Heart left ventricle (tissue), 16 donors: ENCODE measurements around the gene AMBN. TPM values are rescaled to one million over a fixed set of nuclear protein-coding genes. Genes with fewer than 3 reads are reported as not detected.

Experiments
- ATAC-seq, 4 donors: fragments of 200-7000 bp; cut with Tn5 transposase; one replicate each; pipeline ENCODE4 v1.9.1; 2020 to 2022; ENCODE audit warnings: moderate library complexity in 4 of 4, mild to moderate bottlenecking in 3 of 4, moderate number of reproducible peaks in 1 of 4
- DNase-seq, 5 donors: peaks; one replicate each; pipeline ENCODE4 v3.0.0-alpha.2; 2020
- H3K27ac ChIP-seq, 12 donors: fragments of 200-600 bp; sonication (generic) in 4 of 12; one replicate each; pipeline versions ENCODE4 v1.5.0 to v1.8.0; 2016 to 2022; ENCODE audit warnings: mild to moderate bottlenecking in 2 of 12
- H3K27me3 ChIP-seq, 9 donors: fragments of 200-600 bp; sonication (generic) in 2 of 9; one replicate each; pipeline versions ENCODE4 v1.5.1 to v1.8.0; 2016 to 2022; ENCODE audit warnings: mild to moderate bottlenecking in 3 of 9
- H3K36me3 ChIP-seq, 9 donors: fragments of 200-600 bp; sonication (generic) in 2 of 9; one replicate each; pipeline versions ENCODE4 v1.5.0 to v1.8.0; 2018 to 2022; ENCODE audit warnings: mild to moderate bottlenecking in 2 of 9
- H3K4me1 ChIP-seq, 12 donors: fragments of 200-600 bp; sonication (generic) in 4 of 12; one replicate each; pipeline versions ENCODE4 v1.5.0 to v1.8.0; 2016 to 2022; ENCODE audit warnings: mild to moderate bottlenecking in 3 of 12
- H3K4me3 ChIP-seq, 12 donors: fragments of 200-600 bp; sonication (generic) in 4 of 12; one replicate each; pipeline versions ENCODE4 v1.5.0 to v1.8.0; 2017 to 2022; ENCODE audit warnings: mild to moderate bottlenecking in 9 of 12, moderate library complexity in 4 of 12
- H3K9me3 ChIP-seq, 12 donors: fragments of 200-600 bp; sonication (generic) in 4 of 12; one replicate each; pipeline versions ENCODE4 v1.5.0 to v1.8.0; 2016 to 2022; ENCODE audit warnings: mild to moderate bottlenecking in 1 of 12
- POLR2A ChIP-seq, 2 donors: fragments of 450-650 bp; IDR thresholded peaks; one replicate each; pipeline ENCODE4 v1.6.1; 2017; ENCODE audit warnings: antibody characterized with exemption in 2 of 2, mild to moderate bottlenecking in 2 of 2, moderate library complexity in 2 of 2
- WGBS, 4 donors: extraction: QIAGEN DNeasy Blood & Tissue Kit in 2 of 4; methylation state at CpG; one replicate each; pipeline versions ENCODE4 v1.1.5 to v1.1.7; 2013 to 2018; 5-methylcytosine and 5-hydroxymethylcytosine counted together
- intact Hi-C, 10 donors: fragments of 100-400 bp; cut with DNase I; formaldehyde crosslinking; loops; one replicate each; pipeline versions ENCODE4 v1.11.1 to v1.14.2; 2022
- polyA plus RNA-seq, 2 donors: library from polyadenylated mRNA; stranded (reverse); fragments of 200-250 nt; gene quantifications; one replicate each; pipeline ENCODE4 v1.2.3, GENCODE V29; 2013
- total RNA-seq, 9 donors: library from RNA; depleted of rRNA in 2 of 9; stranded (reverse); fragments of >200 nt in 2 of 9; fragmentation: NEBNext Ultra II Directional in 3 of 9; extraction: Animal tissue kit (Norgen Biotek cat#: 25700) in 3 of 9; gene quantifications; one replicate each; pipeline versions ENCODE4 v1.1.0 to v1.2.4, GENCODE V29; 2016 to 2023
- TF ChIP-seq, protein P1 (sequence below), 12 donors: fragments of 200-600 bp; sonication (generic) in 4 of 12; IDR thresholded peaks; one replicate each; pipeline versions ENCODE4 v1.5.0 to v1.8.0; 2018 to 2022; ENCODE audit warnings: antibody characterized with exemption in 12 of 12, mild to moderate bottlenecking in 5 of 12
- donor health status: ischemic (EF 13 %, LVEDD 7.1; RV severe dilation, severe dysfunction).
- donor health status: healthy with polysubstance abuse.
- donor health status: DM: no; HTN: yes; CAD: no.
- donor health status: DM: no; HTN: no; CAD: no.
- donor health status: ischemic (EF 25% LVEDD 6.9; RV normal size, moderate dysfunction).
- donor health status: ischemic (EF 25% LVEDD 5.7; RV mildly dilated, moderate dysfunction).
- donor health status: healthy.
- donor health status: DM: yes; HTN: yes; CAD: no.
- donor health status: ischemic (EF 35%, LVEDD 5.7; RV mildly dilated, moderate dysfunction).
- donor health status: nonischemic (EF 11% LVEDD 7.7; RV severe dilation, severe dysfunction).
- donor health status: DM: yes; HTN: yes; CAD: no.
- donor health status: PGD.
- donor health status: ischemic (EF 29% LVEDD 5.4; RV normal size, mild dysfunction).
- donor health status: nonischemic (EF 23%, LVEDD 6.1; RV moderate dilation, normal function).

AMBN gene
- total and polyA plus RNA-seq, 11 donors, result not detected

DNA sequence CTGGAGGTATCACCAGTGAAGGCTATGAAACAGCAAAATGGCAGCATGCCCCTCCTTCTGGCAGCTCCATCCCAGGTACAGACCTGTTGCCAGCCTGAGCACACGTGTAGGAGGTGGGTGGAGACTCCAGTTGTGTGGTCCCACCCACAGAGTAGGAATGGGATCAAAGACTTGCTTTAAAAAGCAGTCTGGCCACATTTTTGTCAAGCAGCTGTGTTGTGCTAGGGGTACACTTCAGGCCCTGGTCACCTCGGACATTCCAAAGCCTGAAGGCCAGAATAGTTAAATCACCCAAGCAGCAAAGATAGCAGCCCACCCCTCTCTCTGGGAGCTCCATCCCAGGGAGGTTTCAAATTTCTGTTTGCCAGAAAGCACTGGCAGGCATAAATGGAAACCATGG is 20.3 kb upstream of the AMBN start:
- H3K27me3 ChIP-seq, result peaks cover 0 to 5% (median 0%) of the 10 kb centered on the region in 9 donors
- no peak overlapping the region for H3K27ac ChIP-seq
- H3K4me3 ChIP-seq, result no peak overlapping the region
- H3K9me3 ChIP-seq, result peaks cover 0 to 8% (median 0%) of the 10 kb centered on the region in 12 donors
- intact Hi-C loops, result no loop called here
- H3K36me3 ChIP-seq, result no peaks in the 10 kb centered on the region
- ATAC-seq (no peak), DNase-seq (no peak)
- no peak for TF ChIP-seq POLR2A (IDR thresholded peaks at IDR 0.05)
- TF ChIP-seq, protein P1, sequence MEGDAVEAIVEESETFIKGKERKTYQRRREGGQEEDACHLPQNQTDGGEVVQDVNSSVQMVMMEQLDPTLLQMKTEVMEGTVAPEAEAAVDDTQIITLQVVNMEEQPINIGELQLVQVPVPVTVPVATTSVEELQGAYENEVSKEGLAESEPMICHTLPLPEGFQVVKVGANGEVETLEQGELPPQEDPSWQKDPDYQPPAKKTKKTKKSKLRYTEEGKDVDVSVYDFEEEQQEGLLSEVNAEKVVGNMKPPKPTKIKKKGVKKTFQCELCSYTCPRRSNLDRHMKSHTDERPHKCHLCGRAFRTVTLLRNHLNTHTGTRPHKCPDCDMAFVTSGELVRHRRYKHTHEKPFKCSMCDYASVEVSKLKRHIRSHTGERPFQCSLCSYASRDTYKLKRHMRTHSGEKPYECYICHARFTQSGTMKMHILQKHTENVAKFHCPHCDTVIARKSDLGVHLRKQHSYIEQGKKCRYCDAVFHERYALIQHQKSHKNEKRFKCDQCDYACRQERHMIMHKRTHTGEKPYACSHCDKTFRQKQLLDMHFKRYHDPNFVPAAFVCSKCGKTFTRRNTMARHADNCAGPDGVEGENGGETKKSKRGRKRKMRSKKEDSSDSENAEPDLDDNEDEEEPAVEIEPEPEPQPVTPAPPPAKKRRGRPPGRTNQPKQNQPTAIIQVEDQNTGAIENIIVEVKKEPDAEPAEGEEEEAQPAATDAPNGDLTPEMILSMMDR (IDR thresholded peaks at IDR 0.05), result no peak
- no peaks in the 10 kb centered on the region for H3K4me1 ChIP-seq
- WGBS, 4 donors, result 32 to 46% (median 43%) methylated on average over 2 of the region's 2 CpGs

GRCh38 chr4:70575964-70576363 is 16.1 kb upstream of the AMBN start:
- Histone ChIP-seq H3K27ac (no peak overlapping the region), H3K4me3 (no peak overlapping the region), H3K36me3 (no peaks in the 10 kb centered on the region), H3K27me3 (peaks cover 0 to 5% (median 0%) of the 10 kb centered on the region in 9 donors), H3K9me3 (peaks cover 0 to 7% (median 0%) of the 10 kb centered on the region in 12 donors), H3K4me1 (no peaks in the 10 kb centered on the region)
- intact Hi-C loops, result no loop called here
- TF ChIP-seq, protein P1 (IDR thresholded peaks at IDR 0.05), result no peak
- no peak for TF ChIP-seq POLR2A (IDR thresholded peaks at IDR 0.05)
- no peak for ATAC-seq
- DNase-seq, result no peak

GRCh38 chr4:70577220-70577927 is 14.7 kb upstream of the AMBN start:
- H3K4me1 ChIP-seq, result no peaks in the 10 kb centered on the region
- DNase-seq (no peak), ATAC-seq (no peak)
- no peaks in the 10 kb centered on the region for H3K36me3 ChIP-seq
- intact Hi-C loops, result no loop called here
- H3K27ac ChIP-seq, result no peak overlapping the region
- TF ChIP-seq, protein P1 (IDR thresholded peaks at IDR 0.05), result no peak
- no peak for TF ChIP-seq POLR2A (IDR thresholded peaks at IDR 0.05)
- 44 to 64% (median 55%) methylated on average over 6 of the region's 6 CpGs for WGBS, 4 donors
- H3K4me3 ChIP-seq, result no peak overlapping the region
- H3K9me3 ChIP-seq, result peaks cover 0 to 7% (median 0%) of the 10 kb centered on the region in 12 donors
- H3K27me3 ChIP-seq, result no peaks in the 10 kb centered on the region

DNA sequence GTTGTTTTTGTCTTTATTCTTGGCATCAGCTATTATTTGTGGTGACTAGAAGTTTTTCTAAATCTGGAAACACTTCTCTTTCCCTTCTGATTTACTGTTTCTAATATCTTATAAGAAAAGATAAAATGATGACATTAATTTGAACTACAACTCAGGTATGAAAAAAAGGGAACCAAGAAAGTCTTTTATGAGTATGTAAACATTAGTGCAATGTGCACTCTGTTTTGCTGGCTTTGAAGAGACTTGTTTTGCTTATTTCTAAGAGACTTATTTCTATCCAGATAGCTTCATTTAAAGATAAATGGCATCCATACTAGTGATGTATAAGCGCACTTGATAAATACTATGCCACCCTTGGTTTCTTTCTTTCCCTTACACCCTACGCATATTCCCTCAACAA is 10.1 kb upstream of the AMBN start:
- Histone ChIP-seq H3K4me1 (no peaks in the 10 kb centered on the region), H3K9me3 (peaks cover 0 to 3% (median 0%) of the 10 kb centered on the region in 12 donors), H3K4me3 (no peak overlapping the region), H3K27me3 (no peaks in the 10 kb centered on the region), H3K36me3 (no peaks in the 10 kb centered on the region), H3K27ac (no peak overlapping the region)
- WGBS, 4 donors, result 69 to 95% (median 92%) methylated on average over 2 of the region's 2 CpGs
- TF ChIP-seq, protein P1 (IDR thresholded peaks at IDR 0.05), result no peak
- TF ChIP-seq POLR2A (IDR thresholded peaks at IDR 0.05), result no peak
- intact Hi-C loops, result no loop called here
- no peak for ATAC-seq
- DNase-seq, result no peak
